HuH-7.5 (cell line): ENCODE measurements around the gene CLDN15.
"Not testable (repeated sequence)": the region's sequence is repeated elsewhere in the genome, so short reads cannot be mapped to it uniquely, and the experiment has no call there.

Source experiments
- DNase-seq: peaks from one replicate; pipeline ENCODE4 v3.0.0; 2011; ENCODE audit warnings: low spot score

Gene CLDN15

DNA sequence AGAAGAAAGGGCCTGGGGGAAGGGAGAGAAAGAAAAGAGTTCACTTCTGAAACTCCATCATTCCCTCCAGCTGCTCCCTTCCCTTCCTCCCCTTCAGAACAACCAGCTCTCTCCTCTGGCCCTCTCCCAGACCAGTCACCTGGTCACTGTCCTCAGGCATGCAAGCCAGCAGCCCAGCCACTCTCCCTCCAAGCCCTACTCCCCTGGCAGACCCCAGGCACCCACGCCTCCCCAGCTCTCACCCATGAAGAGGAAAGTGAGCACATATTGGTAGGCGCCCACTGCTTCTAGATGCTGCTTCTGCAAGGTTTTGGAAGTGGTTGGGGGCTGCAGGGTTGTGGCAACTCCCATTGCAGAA is 37.1 kb downstream of the CLDN15 start:
- peak; percentile 62 for DNase-seq

DNA sequence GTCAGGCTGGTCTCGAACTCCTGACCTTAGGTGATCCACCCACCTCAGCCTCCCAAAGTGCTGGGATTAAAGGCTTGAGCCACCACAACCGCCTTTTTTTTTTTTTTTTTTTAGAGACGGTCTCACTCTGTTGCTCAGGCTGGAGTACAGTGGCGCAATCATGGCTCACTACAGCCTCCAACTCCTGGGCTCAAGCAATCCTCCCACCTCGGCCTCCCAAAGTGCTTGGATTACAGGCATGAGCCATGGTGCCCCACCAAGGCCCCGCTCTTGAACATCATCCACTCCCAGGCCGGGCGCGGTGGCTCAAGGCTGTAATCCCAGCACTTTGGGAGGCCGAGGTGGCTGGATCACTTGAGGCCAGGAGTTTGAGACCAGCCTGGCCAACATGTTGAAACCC is 38.1 kb downstream of the CLDN15 start:
- not testable (repeated sequence) for DNase-seq

DNA sequence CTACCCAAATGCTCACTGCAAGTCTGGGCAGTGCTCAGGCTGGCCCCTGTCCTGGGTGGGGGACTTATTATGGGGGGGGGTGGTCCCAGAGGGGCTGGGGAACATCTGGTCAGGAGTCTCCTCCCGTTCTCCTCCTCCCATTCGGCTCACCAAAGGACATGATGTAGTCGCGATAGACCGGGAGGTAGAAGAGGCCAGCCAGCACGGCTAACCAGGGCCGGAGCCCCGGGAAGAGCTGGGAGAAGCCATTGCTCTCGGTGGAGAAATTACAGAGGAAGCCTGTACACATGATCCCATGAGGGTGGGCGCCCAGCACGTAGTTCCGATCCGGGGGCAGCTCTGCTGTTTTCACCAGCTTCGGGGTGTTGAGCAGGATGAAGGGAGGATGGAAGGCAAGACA is 39.1 kb downstream of the CLDN15 start:
- DNase-seq = no peak

DNA sequence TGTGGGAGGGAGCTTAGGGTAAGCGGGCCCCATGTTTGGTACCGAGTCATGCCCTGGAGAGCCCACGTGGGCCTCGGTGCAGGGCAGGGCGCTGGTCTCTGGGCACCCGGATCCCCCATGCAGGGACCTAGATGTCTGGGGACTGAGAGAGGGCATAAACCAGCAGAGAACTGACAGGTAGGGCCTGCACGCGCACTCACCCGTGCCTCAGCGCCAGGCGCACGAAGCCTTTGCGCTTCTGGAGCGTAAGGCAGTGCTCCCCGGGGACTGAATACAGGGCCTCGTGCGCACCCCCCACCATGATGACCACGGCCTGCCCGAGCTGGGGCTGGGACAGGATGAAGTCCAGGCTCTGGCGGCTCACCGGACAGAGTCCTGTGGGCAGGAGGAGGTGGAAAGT is 39.6 kb downstream of the CLDN15 start:
- DNase-seq = no peak

DNA sequence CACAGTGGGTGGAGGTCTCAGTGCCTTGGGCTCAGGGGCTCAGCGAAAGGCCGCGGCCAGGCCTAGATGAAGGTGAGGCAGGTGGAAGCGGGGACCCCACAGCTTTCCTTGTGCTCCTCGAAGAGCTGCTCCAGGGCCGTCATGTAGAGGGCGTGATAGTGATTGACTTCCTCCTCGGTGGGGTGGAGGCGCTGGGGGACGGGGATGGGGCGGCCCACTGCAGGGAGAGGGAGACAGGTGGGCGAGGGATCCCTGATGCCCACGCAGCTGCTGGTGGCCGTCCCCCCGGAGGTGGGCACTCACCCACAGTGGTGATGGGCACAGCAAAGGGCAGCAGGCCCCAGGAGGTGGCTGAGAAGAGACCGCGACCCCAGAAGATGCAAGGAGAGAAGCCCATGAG is 41.7 kb downstream of the CLDN15 start:
- no peak for DNase-seq

DNA sequence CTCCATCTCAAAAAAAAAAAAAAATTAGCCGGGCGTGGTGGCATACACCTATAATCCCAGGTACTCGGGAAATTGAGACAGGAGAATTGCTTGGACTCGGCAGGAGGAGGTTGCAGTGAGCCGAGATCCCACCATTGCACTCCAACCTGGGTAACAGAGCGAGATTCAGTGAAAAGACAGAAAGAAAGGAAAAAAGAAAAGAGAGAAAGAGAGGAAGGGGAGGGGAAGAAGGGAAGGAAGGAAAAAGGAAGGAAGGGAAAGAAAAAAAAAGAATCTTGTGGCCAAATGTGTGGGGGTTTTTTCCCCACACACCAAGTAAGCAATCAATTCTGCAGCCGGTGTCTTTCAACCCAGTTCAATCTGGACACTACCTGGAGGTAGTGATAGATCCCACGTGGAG is 48.5 kb downstream of the CLDN15 start:
- no peak for DNase-seq

DNA sequence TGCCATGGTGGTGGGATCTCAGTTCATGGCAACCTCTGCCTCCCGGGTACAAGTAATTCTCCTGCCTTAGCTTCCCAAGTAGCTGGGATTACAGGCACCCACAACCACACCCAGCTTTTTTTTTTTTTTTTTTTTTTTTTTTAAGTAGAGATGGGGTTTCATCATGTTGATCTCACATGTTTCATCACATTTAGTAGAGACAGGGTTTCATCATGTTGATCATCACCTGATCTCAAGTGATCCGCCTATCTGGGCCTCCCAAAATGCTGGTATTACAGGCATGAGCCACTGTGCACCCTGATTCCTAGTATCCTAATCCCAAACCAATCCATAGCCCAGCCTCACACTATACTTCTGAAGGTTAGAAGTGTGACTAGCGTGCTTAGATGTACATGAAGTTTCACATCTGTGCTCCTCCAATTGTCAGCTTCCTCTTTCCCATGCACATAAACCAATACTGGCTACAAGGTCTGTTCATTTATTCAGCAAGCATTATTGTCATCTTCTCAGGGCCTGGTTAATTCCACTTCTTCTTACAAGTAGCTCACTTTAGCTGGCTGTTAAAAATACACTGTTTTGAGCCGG is 50.7 kb downstream of the CLDN15 start:
- DNase-seq = no peak

DNA sequence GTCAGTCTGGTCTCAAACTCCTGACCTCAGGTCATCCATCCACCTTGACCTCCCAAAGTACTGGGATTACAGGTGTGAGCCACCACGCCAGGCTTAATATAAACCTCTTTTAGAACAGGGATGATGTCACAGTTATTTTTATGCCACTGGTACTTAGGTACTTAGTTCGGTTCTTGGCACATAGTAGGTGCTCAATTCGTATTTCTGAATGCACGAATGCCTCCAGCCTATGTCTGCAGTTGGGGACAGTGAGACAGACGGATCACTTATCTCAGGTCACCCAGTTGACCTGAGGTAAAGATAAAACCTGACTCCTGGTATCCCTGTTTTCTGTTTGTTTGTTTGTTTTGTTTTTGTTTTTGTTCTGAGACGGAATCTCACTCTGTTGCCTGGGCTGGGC is 51.4 kb downstream of the CLDN15 start:
- no peak for DNase-seq

DNA sequence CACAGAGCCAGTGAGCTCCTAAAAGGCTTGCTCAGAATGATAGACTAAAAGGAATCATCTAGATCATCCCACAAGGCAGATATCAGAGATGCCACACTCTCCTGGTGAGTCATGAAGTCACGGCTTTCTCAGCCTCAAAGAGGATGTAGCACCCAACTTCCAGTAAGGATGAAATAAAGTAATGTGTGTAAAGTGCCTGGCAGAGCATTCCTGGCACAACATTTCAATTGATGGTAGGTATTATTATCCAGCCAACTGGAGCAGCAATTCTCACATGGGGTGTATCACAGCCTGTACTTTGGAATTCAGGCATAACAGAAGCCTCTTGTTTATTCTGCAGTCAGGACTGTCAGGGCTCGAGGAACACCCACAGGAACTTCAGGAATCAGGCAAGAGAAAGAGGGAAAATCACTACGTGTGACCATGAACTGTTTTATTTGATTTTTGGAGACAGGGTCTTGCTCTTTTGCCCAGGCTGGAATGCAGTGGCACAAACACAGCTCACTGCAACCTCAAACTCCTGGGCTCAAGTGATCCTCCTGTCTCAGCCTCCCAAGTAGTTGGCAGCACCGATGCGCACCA is 52.3 kb downstream of the CLDN15 start:
- DNase-seq = no peak
